HFF-Myc (cell line): ENCODE results near the gene PGLYRP4.

ENCODE experiments used
- DNase-seq: peaks from one replicate; pipeline ENCODE4 v3.0.0-alpha.2; 2011; ENCODE audit warnings: low read depth; ENCODE audit errors: extremely low read depth
- H3K4me3 ChIP-seq: replicated peaks from 2 replicates; pipeline ENCODE4 v1.5.1; 2011; ENCODE audit warnings: low read depth, mild to moderate bottlenecking, control low read depth, low read length
- TF ChIP-seq, protein P1 (sequence below): IDR thresholded peaks from 2 replicates; pipeline ENCODE4 v1.5.1; 2012; ENCODE audit warnings: mild to moderate bottlenecking, low read depth, low read length, control low read depth; ENCODE audit errors: missing control alignments

Gene PGLYRP4

DNA sequence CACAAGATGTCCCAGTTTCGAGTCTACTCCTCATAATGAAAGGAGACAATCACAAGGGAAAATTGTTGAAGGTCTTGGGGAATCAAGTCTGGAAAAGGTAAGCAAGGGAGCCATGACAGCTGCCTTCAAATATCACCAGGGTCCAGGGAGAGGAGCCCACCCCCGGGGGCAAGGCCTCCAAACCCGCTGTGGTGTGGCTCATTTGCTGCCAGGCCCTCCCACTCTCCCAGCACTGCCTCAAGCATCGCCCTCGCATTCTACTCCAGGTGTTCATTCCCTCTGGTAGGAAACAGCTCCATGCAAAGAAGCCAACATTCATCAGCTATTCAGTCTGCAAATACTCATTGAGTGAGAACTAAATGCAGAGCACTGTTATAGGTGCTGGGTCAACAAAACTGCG, 17.6 kb upstream of the PGLYRP4 start:
- H3K4me3 ChIP-seq = no peak overlapping the region
- no peak for DNase-seq
- TF ChIP-seq, protein P1, sequence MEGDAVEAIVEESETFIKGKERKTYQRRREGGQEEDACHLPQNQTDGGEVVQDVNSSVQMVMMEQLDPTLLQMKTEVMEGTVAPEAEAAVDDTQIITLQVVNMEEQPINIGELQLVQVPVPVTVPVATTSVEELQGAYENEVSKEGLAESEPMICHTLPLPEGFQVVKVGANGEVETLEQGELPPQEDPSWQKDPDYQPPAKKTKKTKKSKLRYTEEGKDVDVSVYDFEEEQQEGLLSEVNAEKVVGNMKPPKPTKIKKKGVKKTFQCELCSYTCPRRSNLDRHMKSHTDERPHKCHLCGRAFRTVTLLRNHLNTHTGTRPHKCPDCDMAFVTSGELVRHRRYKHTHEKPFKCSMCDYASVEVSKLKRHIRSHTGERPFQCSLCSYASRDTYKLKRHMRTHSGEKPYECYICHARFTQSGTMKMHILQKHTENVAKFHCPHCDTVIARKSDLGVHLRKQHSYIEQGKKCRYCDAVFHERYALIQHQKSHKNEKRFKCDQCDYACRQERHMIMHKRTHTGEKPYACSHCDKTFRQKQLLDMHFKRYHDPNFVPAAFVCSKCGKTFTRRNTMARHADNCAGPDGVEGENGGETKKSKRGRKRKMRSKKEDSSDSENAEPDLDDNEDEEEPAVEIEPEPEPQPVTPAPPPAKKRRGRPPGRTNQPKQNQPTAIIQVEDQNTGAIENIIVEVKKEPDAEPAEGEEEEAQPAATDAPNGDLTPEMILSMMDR = no peak

DNA sequence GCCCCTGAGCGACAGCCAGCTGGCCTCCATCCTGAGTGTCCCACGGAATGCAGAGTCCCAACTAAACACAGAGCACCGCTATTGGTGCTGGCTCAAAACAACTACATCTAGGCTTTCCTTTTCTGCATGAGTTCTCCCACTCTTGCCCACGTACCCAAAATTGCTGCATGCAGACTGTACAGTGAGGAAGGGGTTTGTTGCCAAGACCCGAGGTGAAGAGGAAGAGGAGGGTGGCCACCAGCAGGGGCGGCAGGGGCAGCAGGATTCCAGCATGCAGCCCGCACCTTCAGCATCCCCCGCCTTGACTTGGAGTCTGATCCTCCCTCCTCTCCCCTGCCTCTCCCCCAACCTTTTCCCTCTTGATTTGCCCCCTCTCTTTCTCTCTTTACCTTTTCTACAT, 17.1 kb upstream of the PGLYRP4 start:
- no peak for DNase-seq
- TF ChIP-seq, protein P1 = no peak
- H3K4me3 ChIP-seq = no peak overlapping the region

DNA sequence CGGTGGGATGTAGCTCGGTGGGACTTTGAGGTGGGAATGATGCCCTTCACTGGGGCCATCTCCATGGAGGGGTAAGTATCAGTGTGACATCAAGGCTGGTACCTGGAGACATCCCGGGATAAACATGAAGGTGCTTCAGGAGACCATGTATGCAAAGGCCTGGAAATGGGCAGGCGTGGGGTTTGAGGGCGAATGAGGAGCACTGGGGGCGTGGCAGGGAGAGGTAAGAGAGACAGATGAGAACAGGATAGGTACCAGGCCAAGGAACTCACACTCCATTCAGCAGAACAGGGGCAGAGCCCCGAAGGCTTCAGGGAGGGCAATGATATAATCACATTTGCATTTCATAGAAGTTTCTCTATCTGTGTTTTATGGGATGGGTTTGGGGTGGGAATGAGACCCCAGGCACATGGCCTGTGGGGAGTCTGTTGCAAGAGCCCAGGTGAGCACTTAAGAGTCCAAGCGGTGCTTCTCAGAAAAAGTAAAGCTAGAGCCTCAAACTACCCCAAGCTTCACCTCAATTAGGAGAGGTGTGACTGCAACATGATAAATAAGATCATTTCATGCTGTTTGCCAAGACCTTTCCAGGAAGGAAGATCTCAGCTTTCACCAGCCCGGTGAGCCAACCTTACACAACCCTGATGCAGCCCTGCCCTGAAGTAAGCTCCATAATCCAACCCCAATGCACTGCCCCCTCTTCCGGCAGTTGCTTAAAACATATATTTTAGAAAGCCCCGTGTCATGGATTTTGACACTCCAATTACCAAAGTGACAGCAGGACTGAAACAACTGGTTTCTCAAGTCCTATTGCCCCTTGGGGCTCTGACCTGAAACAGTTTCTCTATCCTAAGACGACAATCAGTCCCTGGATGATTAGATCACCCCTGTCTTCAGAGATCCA, 16.4 kb upstream of the PGLYRP4 start:
- TF ChIP-seq, protein P1 = no peak

DNA sequence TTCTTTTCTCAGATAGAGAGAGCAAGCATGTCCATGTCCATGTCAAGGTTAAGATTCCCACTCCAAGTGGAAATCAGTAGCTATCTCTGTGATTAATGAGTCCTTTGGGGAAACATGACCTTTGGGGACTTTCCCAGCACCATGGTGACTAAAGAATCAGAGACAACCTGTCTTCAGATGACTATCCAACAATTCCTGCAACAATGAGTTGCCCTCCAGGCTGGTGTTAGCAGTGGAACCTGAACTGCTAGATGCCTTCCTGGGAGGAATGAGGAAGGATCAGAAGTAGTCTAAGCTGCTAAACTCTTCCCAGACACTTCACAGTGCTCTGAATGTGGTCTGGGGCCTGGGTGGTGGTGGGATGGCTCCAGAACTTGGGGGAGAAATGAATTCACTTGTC, 15.5 kb upstream of the PGLYRP4 start:
- DNase-seq = no peak
- no peak overlapping the region for H3K4me3 ChIP-seq
- TF ChIP-seq, protein P1 = no peak

More for the DNA sequence above, 16.4 kb upstream of the PGLYRP4 start:
- no peak overlapping the region for H3K4me3 ChIP-seq
- DNase-seq = no peak

DNA sequence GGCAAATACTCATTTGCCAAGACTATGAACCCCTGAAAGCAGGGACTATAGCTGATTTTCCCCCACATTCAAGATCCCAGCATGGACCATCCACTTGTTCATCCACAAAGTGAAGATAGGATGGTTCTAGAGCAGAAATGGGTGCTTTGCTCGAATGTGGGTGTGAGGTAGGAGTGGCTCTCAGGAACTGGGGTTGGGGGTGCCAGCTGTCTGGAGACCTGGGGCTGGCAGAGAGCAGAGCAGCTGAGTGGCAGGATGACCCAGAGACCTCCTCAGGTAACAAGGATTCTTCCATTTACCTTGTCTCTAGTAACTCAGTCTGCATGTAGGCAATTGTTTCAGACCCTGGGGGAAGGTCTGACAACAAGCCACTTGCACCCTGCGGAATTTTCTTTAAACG, 15.0 kb upstream of the PGLYRP4 start:
- TF ChIP-seq, protein P1 = no peak
- H3K4me3 ChIP-seq = no peak overlapping the region
- no peak for DNase-seq

DNA sequence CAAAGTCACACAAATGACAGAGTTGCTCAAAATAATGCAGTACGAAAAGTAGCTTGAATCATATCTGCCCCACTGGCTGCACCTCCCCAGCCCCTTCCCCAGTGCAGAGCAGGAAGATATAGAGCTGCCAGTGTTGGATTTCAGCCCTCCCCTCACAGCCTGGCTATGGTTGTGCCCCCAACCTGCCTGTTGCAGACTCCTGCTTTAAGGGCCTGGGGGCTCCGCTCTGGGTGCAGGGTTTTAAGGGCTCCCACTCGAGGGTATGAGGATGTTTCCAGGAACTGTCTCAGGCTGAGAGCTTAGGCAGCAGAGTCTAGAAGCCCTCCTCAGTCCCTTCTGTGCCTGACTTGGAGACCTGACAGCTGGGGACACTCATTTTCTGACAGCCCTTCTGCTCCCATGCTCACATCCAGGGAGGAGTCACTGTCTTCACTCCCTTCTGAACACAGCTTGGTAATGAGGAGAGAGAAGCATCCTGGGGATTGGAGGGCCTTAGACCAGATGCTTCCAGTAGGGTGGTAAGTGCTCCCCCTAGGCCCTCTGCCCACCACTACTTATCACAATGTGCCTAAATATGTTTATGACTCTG, 13.6 kb upstream of the PGLYRP4 start:
- TF ChIP-seq, protein P1 = no peak
- DNase-seq = no peak
- H3K4me3 ChIP-seq = no peak overlapping the region
